HG03066 (cell line): ENCODE data around the gene ZSWIM3.
A peak's percentile ranks its signal among the peaks of the same experiment; 100 is the strongest.
"Not testable (repeated sequence)": the region's sequence is repeated elsewhere in the genome, so short reads cannot be mapped to it uniquely, and the experiment has no call there.

Experiments
- ATAC-seq: cut with Tn5 transposase; IDR thresholded peaks from one replicate; pipeline ENCODE4 v1.9.1; 2021; ENCODE audit warnings: low read depth; ENCODE audit not compliant: unreplicated experiment

ZSWIM3 gene

GRCh38 chr20:45888681-45889080 lies 31.3 kb downstream of the ZSWIM3 start:
- no peak for ATAC-seq

GRCh38 chr20:45890077-45890984 lies 32.9 kb downstream of the ZSWIM3 start:
- ATAC-seq, result no peak

DNA sequence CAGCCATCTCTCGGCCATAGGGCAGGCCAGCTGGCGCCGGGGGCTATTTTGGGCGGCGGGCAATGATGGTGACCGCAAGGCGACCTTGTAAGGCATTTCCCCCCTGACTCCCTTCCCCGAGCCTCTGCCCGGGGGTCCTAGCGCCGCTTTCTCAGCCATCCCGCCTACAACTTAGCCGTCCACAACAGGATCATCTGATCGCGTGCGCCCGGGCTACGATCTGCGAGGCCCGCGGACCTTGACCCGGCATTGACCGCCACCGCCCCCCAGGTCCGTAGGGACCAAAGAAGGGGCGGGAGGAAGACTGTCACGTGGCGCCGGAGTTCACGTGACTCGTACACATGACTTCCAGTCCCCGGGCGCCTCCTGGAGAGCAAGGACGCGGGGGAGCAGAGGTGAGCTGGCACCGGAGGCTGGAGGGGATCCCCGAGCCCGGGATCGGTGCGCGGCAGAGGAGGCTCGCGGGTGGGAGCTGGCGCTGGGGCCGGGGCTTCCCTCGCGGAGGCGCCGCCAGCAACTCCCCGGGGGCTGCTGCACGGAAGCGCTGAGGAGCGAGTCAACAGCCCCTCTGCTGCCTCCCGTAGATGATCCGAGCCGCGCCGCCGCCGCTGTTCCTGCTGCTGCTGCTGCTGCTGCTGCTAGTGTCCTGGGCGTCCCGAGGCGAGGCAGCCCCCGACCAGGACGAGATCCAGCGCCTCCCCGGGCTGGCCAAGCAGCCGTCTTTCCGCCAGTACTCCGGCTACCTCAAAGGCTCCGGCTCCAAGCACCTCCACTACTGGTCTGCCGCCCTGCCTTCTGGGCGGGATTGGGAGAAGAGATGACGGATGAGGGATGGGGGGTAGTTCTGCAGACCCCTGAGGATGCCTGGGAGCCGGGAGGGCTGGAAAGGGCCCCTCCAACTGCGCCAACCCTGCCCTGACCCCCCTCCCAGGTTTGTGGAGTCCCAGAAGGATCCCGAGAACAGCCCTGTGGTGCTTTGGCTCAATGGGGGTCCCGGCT lies 33.9 kb downstream of the ZSWIM3 start, which contains the start of the genes CTSA and NEURL2:
Gene CTSA (plus strand): TSS at position 351 of the 999 bp plus-strand sequence. CDS start 234 bp downstream, at position 585.
Gene NEURL2 (minus strand): TSS at position 224 of the 999 bp plus-strand sequence. CDS start 217 bp downstream, at position 7.
- peak; percentile 72 for ATAC-seq

DNA sequence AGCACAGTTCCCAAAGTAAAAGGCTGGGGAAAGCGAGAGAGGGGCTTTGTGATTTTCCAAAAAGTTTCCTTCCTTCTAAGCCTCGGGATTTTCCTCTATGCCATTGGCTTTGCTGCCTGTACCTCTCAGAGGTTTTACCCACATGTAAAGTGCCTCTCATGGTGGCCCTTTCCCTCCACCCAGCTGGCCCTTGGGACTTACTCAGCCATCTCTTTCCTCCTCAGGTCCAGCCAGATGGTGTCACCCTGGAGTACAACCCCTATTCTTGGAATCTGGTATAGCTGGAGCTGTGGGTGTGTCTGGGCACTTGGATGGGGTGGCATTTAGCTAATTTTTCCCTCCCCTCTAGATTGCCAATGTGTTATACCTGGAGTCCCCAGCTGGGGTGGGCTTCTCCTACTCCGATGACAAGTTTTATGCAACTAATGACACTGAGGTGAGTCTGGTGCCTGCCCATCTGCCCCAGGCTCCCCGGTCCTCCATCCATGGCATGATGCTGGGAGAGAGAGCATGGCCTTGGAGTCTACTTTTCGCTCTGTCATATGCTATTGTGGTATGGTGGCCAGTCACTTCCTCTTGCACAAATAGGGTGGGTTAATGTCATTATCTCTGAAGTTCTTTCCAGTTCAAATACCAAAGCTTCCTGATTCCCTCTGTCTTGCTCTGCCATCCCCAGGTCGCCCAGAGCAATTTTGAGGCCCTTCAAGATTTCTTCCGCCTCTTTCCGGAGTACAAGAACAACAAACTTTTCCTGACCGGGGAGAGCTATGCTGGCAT lies 34.8 kb downstream of the ZSWIM3 start:
- no peak for ATAC-seq

- no peak for ATAC-seq
Measured at GRCh38 chr20:45892828-45893500, 35.5 kb downstream of the ZSWIM3 start.

DNA sequence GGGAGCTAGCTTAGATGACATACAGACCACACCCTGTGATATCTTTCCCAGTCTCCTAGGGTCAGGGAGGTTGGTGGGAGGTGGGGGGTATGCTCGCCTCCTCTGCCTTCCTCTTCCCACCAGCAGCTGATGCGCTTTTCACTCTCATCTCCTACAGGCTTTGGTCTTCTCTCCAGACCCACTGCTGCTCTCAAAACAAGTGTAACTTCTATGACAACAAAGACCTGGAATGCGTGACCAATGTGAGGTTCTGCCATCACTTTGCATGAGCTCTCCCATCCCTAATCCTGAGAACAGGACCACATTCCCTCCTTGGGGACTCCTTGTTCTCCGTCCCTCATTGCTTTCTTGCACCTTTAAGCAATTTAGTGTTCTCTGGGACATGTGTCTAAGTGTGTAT lies 36.4 kb downstream of the ZSWIM3 start:
- no peak for ATAC-seq

- ATAC-seq, result no peak
Measured at GRCh38 chr20:45894797-45895196, 37.4 kb downstream of the ZSWIM3 start.

GRCh38 chr20:45896641-45897161 lies 39.3 kb downstream of the ZSWIM3 start:
- no peak for ATAC-seq

DNA sequence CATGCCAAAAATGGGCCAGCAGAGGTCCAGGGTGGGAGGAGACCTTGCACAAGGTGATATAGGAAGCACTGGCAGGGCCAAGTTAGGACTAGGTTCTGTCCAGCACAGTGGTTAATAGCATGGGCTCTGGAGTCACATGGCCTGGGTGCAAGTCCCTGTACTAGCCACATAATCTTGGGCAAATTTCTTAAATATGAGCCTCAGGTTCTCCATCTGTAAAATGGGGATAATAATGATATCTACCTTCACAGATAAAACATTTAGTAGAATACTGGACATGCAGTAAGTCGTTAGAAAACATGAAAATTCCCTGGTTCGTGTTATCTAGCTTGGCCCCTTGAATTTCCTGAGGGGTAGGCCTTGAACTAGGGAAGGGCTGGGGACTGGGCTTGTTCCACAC lies 39.9 kb downstream of the ZSWIM3 start:
- ATAC-seq, result no peak

- no peak for ATAC-seq
Measured at GRCh38 chr20:45897692-45898091, 40.3 kb downstream of the ZSWIM3 start.

DNA sequence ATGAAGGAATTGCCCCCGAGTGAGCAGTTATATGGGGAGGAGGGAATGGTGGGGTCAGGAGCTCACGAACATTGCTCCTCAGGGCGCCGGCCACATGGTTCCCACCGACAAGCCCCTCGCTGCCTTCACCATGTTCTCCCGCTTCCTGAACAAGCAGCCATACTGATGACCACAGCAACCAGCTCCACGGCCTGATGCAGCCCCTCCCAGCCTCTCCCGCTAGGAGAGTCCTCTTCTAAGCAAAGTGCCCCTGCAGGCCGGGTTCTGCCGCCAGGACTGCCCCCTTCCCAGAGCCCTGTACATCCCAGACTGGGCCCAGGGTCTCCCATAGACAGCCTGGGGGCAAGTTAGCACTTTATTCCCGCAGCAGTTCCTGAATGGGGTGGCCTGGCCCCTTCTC lies 40.9 kb downstream of the ZSWIM3 start:
- ATAC-seq, result no peak

- ATAC-seq, result no peak
Measured at GRCh38 chr20:45899046-45899835, 41.8 kb downstream of the ZSWIM3 start.

DNA sequence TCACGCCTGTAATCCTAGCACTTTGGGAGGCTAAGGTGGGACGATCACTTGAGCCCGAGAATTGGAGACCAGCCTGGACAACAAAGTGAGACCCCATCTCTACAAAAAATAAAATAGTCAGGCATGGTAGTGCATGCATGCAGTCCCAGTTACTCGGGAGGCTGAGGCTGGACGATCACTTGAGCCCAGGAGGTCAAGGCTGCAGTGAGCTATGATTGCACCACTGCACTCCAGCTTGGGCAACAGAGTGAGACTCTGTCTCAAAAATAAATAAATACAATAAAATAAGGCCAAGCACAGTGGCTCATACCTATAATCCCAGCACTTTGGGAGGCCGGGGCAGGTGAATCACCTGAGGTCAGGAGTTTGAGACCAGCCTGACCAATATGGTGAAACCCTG lies 43.9 kb downstream of the ZSWIM3 start:
- ATAC-seq, result not testable (repeated sequence)

GRCh38 chr20:45902199-45902701 lies 44.8 kb downstream of the ZSWIM3 start:
- no peak for ATAC-seq

DNA sequence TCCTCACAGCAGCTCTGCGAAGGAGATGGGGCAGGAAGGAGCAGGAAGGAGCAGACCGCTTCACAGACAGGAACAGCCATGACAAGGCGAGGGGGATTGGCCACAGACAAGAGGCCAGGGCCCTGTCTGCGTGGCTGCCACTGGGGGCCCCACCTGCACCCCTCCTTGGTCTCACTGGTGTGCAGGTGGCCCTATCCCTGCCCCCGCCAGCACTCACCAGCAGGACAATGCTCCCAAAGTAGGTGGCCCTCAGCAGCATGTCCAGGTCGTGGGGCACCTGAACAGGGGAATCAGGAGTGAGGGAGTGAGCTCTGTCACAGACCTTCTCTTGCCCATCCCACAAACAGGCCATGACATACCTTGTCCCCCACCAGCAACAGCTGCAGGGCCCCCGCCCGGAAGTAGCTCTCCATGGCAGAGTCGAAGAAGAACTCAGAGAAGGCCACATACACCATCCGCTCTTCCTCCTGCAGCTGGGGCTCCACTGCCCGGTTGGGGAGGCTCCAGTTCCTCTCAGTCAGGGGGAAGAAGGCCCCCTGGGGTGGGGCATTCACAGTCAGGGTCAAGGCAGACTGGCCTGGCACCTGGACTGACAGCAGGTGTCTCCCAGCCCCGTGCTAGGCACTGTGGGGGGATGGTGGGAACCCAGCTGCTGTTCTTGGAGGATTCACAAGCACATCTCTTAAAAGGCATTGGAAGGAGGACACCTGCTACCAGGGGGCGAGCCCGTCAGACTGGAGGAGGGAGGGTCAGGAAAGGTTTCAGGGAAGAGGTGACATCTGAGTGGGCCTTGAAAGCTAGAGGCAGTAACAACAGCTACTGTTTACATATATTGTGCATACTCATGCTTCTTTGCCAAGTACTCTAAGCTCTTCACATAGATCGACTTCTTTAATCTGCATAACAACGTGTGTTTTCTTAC lies 47.4 kb downstream of the ZSWIM3 start:
- ATAC-seq, result no peak

DNA sequence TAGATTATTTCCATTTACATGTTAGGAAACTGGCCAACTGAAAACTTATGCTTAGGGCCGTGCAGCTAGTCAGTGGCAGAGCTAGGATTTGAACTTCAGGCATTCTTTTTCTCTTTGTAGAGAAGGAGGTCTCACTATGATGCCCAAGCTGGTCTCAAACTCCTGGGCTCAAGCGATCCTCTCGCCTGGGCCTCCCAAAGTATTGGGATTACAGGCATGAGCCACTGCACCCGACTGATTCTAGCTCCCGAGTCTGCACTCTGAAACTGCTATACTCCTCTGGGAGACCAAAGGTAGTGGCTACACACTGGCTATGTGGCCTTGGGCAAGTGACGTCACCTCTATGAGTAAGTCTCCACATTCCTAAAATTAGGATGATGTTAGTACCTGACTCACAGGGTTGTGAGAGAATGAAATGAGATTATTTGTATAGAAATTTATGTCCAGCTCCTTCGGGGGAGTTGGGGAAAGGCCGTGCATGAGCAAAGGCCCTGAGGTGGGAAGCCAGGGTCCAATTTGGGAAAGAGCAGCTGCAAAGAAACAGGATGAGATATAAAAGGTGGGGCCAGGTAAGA lies 48.2 kb downstream of the ZSWIM3 start:
- ATAC-seq, result no peak
